GM23338 (cell line): Measurements from ENCODE around the gene PLCG2.

Source experiments
- CREB1 ChIP-seq: fragments of 250-450 bp; sonication (Bioruptor Pico); IDR thresholded peaks from 2 replicates; pipeline ENCODE4 v1.5.0; 2020; ENCODE audit warnings: low read depth, mild to moderate bottlenecking, moderate library complexity
- EZH2 ChIP-seq: fragments of 200-600 bp; sonication (generic); IDR thresholded peaks from one replicate; pipeline ENCODE4 v1.8.0; 2017; ENCODE audit warnings: antibody characterized with exemption, mild to moderate bottlenecking, low read depth; ENCODE audit not compliant: unreplicated experiment
- EZH2phosphoT487 ChIP-seq: fragments of 200-600 bp; sonication (generic); IDR thresholded peaks from one replicate; pipeline ENCODE4 v1.8.1; 2018; ENCODE audit warnings: antibody characterized with exemption; ENCODE audit not compliant: unreplicated experiment
- JUNB ChIP-seq: IDR thresholded peaks from one replicate; pipeline ENCODE4 v1.6.1; 2016; ENCODE audit warnings: antibody characterized with exemption; ENCODE audit not compliant: unreplicated experiment
- POLR2AphosphoS5 ChIP-seq: IDR thresholded peaks from 2 replicates; pipeline ENCODE4 v1.6.1; 2016; ENCODE audit warnings: antibody characterized with exemption, low read depth
- ZNF331 ChIP-seq: fragments of 250-450 bp; sonication (Bioruptor Pico); IDR thresholded peaks from 2 replicates; pipeline ENCODE4 v1.5.0; 2020; ENCODE audit warnings: low read depth, mild to moderate bottlenecking, moderate library complexity
- TF ChIP-seq, protein P1 (sequence below), 2 experiments: fragments of 200-600 bp in 1 of 2; sonication (generic) in 1 of 2; conservative IDR thresholded peaks; 2 replicates each; pipeline versions ENCODE4 v1.5.1 to v1.6.1; 2016 to 2017; ENCODE audit warnings: antibody characterized with exemption in 2 of 2, low read depth in 2 of 2, mild to moderate bottlenecking in 2 of 2, moderate library complexity in 1 of 2
- TF ChIP-seq, protein P2 (sequence below): IDR thresholded peaks from 2 replicates; pipeline ENCODE4 v1.6.1; 2016; ENCODE audit warnings: antibody characterized with exemption
- TF ChIP-seq, protein P3 (sequence below): IDR thresholded peaks from one replicate; pipeline ENCODE4 v1.6.1; 2018; ENCODE audit warnings: antibody characterized with exemption; ENCODE audit not compliant: unreplicated experiment
- TF ChIP-seq, protein P4 (sequence below): fragments of 250-450 bp; sonication (Bioruptor Pico); IDR thresholded peaks from 2 replicates; pipeline ENCODE4 v1.5.0; 2020; ENCODE audit warnings: mild to moderate bottlenecking, moderate library complexity

DNA sequence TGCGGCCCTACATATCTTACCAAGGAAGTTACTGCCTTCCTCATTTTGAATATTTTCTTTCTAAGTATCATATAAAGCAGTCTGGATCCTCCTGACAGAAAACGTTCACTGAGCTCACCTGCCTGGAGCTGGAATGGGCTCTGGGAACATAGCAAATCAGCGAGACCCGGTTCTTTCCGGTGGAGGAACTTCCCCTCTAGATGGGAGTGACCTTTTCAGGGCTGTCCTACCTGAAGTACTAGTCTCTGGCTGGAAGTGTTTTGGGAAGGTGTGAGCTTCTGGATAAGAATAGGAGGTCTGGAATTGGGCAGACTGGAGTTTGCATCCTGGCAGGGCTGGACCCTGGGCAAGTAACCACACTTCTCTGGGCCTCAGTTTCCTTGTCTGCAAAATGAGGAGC is 152.8 kb downstream of the PLCG2 start:
- TF ChIP-seq, protein P1, sequence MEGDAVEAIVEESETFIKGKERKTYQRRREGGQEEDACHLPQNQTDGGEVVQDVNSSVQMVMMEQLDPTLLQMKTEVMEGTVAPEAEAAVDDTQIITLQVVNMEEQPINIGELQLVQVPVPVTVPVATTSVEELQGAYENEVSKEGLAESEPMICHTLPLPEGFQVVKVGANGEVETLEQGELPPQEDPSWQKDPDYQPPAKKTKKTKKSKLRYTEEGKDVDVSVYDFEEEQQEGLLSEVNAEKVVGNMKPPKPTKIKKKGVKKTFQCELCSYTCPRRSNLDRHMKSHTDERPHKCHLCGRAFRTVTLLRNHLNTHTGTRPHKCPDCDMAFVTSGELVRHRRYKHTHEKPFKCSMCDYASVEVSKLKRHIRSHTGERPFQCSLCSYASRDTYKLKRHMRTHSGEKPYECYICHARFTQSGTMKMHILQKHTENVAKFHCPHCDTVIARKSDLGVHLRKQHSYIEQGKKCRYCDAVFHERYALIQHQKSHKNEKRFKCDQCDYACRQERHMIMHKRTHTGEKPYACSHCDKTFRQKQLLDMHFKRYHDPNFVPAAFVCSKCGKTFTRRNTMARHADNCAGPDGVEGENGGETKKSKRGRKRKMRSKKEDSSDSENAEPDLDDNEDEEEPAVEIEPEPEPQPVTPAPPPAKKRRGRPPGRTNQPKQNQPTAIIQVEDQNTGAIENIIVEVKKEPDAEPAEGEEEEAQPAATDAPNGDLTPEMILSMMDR (conservative IDR thresholded peaks at IDR 0.05; ENCODE audit: low read depth in 2 of 2): no peak
- TF ChIP-seq CREB1 (no peak), EZH2phosphoT487 (no peak), EZH2 (no peak), POLR2AphosphoS5 (no peak), ZNF331 (no peak), JUNB (no peak)
- TF ChIP-seq, protein P2, sequence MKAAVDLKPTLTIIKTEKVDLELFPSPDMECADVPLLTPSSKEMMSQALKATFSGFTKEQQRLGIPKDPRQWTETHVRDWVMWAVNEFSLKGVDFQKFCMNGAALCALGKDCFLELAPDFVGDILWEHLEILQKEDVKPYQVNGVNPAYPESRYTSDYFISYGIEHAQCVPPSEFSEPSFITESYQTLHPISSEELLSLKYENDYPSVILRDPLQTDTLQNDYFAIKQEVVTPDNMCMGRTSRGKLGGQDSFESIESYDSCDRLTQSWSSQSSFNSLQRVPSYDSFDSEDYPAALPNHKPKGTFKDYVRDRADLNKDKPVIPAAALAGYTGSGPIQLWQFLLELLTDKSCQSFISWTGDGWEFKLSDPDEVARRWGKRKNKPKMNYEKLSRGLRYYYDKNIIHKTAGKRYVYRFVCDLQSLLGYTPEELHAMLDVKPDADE: no peak
- TF ChIP-seq, protein P3, sequence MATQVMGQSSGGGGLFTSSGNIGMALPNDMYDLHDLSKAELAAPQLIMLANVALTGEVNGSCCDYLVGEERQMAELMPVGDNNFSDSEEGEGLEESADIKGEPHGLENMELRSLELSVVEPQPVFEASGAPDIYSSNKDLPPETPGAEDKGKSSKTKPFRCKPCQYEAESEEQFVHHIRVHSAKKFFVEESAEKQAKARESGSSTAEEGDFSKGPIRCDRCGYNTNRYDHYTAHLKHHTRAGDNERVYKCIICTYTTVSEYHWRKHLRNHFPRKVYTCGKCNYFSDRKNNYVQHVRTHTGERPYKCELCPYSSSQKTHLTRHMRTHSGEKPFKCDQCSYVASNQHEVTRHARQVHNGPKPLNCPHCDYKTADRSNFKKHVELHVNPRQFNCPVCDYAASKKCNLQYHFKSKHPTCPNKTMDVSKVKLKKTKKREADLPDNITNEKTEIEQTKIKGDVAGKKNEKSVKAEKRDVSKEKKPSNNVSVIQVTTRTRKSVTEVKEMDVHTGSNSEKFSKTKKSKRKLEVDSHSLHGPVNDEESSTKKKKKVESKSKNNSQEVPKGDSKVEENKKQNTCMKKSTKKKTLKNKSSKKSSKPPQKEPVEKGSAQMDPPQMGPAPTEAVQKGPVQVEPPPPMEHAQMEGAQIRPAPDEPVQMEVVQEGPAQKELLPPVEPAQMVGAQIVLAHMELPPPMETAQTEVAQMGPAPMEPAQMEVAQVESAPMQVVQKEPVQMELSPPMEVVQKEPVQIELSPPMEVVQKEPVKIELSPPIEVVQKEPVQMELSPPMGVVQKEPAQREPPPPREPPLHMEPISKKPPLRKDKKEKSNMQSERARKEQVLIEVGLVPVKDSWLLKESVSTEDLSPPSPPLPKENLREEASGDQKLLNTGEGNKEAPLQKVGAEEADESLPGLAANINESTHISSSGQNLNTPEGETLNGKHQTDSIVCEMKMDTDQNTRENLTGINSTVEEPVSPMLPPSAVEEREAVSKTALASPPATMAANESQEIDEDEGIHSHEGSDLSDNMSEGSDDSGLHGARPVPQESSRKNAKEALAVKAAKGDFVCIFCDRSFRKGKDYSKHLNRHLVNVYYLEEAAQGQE: no peak
- TF ChIP-seq, protein P4, sequence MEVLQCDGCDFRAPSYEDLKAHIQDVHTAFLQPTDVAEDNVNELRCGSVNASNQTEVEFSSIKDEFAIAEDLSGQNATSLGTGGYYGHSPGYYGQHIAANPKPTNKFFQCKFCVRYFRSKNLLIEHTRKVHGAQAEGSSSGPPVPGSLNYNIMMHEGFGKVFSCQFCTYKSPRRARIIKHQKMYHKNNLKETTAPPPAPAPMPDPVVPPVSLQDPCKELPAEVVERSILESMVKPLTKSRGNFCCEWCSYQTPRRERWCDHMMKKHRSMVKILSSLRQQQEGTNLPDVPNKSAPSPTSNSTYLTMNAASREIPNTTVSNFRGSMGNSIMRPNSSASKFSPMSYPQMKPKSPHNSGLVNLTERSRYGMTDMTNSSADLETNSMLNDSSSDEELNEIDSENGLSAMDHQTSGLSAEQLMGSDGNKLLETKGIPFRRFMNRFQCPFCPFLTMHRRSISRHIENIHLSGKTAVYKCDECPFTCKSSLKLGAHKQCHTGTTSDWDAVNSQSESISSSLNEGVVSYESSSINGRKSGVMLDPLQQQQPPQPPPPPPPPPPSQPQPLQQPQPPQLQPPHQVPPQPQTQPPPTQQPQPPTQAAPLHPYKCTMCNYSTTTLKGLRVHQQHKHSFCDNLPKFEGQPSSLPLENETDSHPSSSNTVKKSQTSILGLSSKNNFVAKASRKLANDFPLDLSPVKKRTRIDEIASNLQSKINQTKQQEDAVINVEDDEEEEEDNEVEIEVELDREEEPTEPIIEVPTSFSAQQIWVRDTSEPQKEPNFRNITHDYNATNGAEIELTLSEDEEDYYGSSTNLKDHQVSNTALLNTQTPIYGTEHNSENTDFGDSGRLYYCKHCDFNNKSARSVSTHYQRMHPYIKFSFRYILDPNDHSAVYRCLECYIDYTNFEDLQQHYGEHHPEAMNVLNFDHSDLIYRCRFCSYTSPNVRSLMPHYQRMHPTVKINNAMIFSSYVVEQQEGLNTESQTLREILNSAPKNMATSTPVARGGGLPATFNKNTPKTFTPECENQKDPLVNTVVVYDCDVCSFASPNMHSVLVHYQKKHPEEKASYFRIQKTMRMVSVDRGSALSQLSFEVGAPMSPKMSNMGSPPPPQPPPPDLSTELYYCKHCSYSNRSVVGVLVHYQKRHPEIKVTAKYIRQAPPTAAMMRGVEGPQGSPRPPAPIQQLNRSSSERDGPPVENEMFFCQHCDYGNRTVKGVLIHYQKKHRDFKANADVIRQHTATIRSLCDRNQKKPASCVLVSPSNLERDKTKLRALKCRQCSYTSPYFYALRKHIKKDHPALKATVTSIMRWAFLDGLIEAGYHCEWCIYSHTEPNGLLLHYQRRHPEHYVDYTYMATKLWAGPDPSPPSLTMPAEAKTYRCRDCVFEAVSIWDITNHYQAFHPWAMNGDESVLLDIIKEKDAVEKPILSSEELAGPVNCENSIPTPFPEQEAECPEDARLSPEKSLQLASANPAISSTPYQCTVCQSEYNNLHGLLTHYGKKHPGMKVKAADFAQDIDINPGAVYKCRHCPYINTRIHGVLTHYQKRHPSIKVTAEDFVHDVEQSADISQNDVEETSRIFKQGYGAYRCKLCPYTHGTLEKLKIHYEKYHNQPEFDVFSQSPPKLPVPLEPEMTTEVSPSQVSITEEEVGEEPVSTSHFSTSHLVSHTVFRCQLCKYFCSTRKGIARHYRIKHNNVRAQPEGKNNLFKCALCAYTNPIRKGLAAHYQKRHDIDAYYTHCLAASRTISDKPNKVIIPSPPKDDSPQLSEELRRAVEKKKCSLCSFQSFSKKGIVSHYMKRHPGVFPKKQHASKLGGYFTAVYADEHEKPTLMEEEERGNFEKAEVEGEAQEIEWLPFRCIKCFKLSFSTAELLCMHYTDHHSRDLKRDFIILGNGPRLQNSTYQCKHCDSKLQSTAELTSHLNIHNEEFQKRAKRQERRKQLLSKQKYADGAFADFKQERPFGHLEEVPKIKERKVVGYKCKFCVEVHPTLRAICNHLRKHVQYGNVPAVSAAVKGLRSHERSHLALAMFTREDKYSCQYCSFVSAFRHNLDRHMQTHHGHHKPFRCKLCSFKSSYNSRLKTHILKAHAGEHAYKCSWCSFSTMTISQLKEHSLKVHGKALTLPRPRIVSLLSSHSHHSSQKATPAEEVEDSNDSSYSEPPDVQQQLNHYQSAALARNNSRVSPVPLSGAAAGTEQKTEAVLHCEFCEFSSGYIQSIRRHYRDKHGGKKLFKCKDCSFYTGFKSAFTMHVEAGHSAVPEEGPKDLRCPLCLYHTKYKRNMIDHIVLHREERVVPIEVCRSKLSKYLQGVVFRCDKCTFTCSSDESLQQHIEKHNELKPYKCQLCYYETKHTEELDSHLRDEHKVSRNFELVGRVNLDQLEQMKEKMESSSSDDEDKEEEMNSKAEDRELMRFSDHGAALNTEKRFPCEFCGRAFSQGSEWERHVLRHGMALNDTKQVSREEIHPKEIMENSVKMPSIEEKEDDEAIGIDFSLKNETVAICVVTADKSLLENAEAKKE: no peak
